Fibroblast of gingiva (primary cell): ENCODE data around the gene SPEN.

Source experiments
- DNase-seq: peaks from one replicate; pipeline ENCODE4 v3.0.0-alpha.2; 2011; ENCODE audit warnings: low read depth

The SPEN gene

DNA sequence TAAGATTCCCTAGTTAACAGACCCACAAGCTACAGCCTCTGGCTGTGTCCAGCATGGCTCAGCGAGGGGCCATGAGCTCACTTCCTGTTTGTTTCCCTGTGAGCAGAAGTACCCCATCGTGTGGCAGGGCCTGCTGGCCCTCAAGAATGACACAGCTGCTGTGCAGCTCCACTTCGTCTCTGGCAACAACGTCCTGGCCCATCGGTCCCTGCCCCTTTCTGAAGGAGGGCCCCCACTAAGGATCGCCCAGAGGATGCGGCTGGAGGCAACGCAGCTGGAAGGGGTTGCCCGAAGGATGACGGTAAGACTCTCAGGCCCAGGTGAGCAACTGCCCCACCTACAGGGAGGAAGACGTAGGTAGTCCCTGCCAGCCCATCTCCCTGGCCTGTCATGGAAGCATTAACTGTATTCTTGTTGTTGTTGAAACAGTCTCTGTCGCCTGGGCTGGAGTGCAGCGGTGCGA is 90.2 kb downstream of the SPEN start:
- DNase-seq, result no peak

DNA sequence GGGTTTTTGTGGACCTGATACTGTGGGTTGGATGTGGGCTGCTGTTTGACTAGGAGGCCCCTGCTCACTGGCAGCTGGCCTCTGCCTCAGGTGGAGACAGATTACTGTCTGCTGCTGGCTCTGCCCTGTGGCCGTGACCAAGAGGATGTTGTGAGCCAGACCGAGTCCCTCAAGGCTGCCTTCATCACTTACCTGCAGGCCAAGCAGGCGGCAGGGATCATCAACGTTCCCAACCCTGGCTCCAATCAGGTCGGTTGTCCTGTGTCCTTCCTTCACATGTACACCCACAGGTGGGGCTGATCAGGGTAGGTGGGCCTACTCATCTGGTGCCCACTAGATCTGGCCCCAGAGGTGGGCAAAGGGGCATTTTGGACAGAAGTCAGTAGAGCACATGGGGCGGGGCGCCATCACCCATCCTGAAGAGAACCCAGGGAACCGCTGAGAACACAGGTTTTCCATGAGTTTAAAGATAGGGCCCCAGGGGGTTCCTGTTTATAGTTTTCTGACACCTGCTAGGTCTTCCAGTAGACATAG is 91.2 kb downstream of the SPEN start:
- DNase-seq, result no peak

DNA sequence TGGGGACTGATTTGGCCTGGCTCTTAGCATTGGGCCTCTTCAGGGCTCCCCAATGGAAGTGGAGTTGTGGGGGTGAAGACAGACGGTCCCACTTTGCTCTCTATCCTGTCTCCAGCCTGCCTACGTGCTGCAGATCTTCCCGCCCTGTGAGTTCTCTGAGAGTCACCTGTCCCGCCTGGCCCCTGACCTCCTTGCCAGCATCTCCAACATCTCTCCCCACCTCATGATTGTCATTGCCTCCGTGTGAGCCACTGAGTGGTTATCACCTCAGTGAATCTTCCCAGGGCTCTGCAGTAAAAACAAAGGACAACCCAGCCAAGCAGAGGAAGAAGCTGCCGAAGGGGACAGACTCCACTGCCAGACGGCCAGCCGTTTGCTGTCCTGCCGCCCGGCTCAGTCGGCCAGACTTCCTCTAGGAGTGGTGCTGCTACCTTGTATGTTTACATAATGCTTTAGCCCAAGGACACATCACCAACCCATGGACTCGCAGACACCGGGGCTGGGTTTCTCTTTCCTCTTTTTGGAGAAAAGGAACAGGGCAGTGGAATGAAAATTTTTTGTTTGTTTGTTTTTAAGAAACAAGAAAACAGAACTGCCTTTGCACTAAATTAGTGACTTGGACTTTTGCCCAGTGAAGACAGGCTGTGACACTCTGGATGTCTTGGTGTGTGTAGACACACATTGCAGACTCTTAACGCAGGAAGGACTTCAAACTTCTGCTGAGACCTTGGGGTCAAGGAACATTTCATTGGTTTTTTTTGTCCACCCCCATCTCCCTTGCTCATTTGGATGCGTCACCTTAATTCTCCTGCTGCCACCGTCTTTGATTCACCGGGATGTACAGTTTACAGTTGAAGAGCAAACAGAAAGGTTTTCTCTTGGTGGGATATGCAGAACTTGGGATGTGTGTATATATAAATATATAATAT is 91.9 kb downstream of the SPEN start:
- peak; percentile 28 for DNase-seq

DNA sequence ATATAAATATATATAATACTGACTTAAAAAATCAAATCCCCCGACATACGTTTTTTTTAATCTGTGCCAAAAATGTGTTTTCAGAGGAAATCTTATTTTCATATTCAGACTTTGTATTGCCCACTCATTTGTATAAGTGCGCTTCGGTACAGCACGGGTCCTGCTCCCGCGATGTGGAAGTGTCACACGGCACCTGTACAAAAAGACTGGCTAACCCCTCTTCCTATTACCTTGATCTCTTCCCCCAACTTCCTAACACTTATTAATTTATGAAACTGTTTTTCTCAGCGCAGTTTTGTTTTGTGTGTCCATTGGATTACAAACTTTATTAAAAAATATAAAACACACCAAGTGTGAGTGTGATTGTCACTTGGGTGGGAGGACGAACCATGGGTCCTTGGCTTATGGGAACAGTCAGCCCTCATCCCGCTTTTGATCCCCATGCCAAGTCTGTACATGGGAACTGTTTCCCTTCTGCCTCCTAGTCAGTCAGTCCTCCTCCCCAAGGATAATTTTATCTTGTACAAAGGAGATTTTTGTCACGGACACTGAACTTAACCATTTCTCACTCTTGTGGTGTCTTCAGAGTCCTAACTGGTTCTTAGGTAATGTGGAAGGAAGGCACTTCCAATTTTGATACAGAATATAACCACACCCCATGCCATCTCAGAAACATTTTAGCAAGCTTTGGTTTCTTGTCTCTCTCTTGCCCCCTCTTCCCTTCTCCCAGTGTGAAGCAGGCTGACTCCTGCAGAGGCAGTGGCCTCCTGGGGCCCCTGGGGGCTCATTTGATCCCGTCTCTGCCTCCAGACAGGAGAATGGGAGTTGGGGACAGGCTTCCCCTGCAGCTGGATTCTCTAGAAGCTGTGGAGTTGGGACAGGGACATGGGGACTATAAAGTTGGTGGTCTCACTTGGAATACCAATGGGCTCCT is 92.9 kb downstream of the SPEN start:
- no peak for DNase-seq

DNA sequence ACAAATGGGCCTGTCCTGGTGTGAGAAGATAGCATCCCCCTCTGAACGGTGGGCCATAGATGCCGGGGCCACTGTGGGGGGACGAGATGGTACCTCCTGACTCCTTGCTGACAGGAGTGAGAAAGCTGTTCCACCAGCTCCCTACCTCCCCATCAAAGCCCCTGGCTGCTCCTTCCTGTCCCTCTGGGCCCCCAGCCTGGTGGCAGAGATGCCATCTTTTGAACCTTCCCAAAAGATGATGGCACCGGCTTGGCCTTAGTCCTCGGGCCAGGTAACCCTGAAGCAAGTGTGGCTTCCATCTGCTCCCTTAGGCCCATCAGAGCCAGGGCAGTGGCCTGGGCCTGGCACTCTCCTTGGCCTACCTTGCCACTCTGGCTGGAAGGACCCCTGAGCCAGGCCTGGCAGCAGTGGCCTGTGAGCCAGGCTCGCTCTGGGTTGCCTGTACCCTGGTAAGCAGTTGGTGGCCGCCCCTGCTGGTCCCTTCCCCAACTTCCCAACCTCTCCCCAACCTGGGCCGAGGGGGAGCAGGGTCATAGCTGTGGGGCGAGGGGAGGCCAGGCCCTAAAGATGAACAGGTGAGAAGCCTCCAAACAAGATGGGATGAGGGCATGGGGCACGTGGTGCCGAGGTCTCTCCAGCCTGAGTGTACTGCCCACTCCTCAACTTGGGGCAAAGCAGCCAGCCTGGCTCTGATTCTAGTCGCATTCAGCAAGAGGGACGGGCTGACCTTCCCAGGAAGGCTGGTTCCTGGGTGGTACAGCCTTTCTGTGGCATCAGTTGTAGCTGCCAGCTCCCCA is 93.7 kb downstream of the SPEN start:
- DNase-seq, result no peak

DNA sequence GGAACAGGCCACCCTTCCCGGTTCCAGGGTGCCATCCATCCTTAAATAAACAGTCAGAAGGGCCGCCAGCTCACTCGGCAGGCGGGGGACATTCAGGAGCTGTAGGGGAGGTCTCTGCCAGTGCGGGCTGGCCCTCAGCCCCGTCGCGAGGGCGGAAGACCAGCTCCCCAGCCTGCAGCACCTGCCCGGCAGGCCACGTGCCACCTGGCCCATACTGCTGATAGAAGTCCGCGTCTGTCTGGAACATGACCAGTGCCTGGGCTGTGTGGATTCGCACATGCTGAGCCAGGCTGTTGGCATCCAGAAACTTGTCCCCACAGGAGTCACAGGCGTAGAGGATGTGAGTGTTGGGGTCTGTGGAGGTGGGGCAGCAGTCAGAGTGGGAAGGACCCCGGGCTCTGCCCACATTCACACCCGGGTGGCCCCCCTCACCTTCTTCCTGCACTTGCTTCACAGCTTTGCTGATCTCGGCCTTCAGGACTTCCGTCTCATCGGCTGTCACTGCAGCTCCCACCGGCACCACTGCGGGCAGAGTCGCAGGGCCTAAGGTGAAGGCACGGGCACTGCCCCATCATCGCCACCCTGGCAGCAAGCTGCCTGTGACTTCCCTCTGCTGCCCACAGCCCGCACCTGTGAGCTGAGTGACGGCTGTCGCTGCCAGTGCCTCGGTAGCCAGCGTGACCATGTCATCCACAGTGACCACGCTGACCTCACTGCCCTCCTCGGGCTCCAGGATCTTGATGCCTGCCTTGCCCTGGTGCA is 94.6 kb downstream of the SPEN start:
- no peak for DNase-seq

DNA sequence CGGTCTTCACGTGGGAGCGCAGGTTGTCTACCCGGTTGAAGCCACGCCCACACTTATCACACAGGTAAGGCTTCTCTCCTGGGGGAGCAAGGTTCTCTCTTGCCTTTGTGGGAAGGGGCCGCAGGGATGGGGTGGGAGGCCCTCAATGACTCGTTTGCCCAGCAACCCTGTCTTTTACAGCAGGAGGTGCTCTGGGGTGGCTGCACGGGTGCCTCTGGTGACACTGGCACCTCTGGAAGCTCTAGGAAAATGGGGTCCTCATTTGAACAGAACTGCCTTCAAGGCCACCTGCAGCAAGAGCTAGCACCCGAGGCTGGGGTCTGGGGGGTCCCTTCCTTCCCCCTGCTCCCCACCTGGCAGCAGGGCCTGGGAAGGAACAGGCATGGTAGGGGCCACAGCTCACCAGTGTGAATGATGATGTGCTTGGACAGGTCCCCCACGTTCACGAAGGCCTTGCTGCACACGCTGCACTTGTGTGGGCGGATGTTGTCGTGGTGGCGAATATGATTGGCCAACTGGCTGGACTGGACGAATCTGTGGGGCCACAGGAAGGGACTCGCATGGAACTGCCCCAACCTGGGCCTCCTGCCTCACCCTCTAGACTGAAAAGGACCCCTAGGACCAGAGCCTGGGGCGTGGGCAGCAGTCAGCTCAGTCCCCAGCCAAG is 95.3 kb downstream of the SPEN start:
- DNase-seq, result no peak

DNA sequence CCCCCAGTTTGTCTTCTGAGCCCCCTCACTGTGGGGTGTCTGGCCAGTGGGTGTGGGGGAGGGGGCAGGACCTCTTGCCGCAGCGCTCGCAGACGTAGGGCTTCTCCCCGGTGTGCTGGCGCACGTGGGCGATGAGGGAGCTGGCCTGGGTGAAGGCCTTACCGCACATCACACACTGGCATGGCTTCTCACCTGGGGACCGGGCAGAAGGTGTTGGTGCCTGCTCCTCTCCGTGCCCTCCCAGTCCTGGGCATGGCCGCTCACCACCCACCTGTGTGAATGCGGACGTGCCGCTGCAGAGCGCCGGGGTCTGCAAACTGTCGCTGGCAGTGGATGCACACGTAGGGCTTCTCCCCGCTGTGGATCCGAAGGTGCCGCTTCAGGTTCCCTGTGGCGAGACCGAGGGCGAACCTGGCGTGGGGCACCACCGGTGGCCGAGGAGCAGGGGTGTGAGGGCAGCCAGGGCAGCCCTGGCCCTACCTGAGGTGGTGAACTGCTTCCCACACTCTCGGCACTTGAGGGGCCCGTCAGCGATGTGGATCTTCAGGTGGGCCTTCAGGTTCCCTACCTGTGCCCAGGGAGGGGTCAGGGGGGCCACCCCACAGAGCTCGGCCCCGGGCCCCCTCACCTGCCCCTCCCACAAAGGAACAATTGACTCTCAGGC is 96.0 kb downstream of the SPEN start:
- DNase-seq, result no peak

DNA sequence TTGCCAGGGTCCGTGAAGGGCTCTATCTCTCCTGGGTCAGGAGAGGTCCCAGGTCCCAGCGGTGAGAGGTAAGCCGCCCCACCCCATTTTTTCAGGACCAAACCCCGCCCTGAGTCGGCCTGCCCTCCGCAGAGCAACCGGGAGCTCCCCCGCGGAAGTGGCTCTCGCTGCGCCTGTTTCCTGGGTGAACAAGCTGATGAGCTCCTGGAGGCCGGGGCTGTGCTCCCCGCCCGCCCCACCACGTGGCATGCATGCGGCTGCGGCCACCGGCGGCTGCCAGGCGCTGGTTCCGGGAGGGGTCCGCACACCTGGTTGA is 96.4 kb downstream of the SPEN start:
- DNase-seq, result no peak

DNA sequence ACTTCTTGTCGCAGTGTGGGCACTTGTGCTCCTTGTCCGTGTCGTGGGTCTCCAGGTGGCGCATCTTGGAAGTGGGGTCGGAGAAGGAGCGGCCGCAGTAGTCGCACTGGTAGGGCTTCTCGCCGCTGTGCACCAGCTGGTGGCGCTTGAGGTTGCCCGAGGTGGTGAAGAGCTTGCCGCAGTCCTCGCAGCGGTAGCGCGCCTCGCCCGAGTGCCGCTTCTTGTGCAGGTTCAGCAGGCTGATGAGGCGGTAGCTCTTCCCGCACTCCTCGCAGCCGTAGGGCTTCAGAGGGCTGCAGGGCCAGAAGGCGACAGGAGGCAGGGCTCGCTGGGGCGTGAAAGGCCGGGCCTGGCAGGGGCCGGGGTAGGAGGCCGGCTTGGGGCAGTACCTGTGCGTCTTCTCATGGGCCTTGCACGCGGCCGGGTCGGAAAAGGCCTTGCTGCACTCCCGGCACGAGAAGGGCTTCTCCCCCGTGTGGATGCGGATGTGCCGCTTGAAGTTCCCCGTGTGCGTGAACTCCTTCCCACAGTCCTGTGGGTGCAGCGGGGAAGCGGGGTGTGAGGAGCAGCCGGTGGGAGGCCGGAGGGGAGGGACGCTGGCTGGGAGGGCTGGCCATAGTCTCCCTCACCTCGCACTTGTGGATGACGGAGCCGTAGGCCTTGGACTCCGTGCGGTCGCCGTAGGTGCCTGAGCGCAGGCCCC is 97.0 kb downstream of the SPEN start:
- no peak for DNase-seq

DNA sequence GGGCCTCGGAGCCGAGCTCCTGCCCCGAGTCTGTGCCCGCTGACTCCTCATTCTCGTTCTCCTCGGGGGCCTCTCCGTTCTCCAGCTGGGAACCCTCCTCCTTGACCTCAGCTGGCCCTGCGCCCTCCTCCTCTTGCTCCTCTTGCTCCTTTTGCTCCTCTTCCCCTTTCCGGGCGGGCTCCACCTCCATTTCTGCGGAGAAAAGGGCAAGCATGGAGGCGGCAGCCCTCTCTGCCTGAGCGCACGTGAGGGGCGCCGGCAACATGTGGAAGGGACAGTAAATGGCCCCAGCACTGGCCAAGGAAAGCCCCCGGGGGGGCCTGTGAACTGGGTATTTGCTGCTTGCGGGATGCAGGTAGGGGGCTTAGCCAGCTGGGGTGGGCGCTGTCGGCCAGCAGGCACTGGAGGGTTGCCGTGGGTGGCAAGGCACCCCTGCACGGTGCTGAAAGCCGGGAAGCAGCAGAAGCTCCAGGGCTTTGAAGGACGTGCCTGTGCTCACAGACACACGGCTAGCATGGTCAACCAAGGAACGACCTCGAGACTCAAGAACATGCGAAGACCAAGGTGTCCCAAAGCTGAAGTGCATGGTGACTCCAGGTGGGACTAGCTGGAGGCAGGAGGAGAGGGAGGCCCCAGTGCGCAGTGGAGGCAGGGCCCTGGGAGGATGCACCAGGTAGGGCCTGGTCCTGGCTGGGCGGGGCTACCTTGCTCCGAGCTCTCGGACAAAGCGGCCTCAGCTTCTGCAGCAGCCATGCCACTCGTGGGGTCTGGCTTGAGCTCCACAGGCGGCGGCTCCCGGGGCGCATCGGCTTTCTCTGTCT is 97.7 kb downstream of the SPEN start:
- no peak for DNase-seq

DNA sequence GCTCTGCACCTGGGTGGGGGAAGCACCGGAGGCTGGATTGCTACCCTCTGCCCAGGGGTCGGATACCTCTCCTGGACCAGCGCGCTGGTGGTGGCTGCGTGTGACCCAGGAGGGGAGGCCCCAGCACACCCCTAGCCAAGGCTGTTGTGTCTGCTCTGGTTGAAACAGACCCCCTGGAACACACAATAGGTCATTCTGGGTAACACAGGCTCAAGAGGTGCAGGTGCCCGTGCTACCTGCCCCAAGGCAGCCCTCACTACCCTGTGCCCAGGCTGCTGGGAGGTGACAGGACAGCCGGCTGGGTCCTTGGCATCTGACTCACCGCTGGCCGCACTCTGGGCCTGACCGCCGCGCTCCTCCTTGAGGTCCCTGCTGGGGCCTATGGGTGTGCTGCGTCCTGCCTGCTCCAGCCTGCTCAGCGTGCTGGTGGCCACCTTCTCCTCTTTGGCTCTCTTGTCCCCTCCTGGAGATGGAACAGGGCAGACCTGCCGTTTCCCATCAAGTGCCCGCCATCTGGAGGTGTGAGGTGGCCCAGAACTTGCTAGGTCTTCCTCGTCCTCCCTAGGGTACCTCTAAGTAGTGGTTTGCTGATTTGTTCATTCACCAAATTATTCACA is 98.4 kb downstream of the SPEN start:
- no peak for DNase-seq

DNA sequence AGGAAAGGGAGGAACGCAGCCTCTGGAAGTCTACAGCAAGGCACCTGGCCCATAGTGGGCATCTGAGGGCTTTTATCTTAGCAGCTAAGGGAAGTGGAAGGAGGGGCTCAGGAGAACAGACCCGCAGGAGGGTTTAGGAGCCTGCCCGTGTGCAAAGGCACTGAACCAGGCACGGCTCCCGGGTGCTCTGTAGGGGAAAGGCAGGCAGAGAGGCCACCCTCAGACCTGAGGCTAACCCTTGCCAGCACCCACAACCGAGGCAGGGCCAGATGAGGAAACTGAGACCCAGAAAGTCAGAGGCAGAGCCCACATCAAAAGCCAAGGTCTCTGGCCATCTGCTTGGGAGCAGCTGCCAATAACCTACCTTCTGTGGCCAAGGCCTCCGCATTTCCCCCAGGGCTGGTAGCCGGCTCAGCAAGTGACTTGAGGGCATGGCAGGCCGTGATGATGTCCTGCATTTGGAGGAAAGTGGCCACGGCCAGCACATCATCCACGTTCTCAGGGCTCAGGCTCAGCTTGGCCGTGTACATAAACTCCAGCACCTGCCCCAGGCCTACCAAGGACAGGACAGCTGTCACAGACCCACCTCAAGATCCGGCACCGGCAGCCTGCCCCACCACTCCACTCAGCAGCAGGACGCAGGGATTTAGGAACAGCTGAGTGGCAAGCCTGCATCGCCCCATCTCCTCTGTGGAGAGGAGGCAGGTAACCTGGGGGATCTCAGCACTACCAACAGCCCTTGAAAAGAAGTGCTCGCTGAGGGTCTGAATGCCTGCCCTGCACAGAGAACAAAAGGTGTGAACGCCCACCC is 99.3 kb downstream of the SPEN start:
- no peak for DNase-seq

DNA sequence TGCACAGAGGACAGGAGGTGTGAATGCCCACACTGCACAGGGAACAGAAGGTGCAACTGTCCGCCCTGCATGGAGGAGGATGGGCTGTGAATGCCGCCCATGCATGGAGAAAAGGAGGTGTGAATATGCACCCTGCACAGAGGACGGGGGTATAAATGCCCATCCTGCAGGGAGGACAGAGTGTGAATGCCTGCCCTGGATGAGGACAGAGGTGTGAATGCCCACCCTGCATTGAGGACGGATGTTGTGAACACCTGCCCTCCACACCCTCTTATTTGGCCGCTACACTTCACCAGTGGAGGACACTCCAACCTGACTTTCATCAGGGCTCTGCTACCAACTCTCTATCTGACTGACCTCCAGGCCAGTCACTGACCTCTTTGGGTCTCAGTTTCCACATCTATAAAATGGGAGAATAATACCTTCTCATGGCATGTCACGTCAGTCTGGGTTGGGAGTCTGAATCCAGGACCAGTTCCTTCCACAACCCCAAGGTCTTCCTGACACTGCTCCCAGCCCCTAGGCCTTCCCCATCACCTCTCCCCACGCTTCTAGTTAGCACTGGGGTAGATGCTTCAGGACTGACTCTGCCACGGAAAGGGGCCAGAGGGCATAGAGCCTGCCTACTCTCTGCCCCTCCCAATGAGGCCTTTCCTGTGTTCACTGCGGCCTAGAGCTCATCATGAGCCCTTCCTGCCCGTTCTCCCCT is 100.0 kb downstream of the SPEN start:
- no peak for DNase-seq

DNA sequence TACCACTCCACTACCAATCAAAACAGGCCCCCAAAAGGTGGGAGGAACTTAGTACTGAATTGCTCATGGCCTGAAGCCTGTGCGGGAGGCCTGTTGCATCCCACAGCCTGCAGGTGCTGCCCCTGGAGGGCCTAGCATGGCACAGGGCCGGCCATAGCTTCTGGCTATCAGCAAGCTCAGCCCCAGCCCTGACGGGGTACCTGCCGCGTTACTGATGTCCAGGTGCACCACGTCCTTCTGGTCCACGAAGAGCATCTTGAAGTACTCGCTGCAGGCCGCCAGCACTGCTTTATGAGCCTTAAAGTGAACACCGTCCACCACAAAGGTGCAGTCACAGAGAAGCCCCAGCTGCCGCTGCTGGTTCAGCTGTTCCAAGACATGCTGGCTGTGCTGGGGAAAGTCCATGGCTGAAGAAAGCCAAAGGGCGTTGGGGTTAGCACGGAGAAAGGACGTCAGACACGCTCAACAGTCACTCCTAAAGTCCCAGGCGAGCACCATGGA is 100.6 kb downstream of the SPEN start:
- DNase-seq, result no peak
